AG04450 (cell line): ENCODE measurements around the gene PPFIA1. TPM values are rescaled to one million over a fixed set of nuclear protein-coding genes. Genes with fewer than 3 reads are reported as not detected.

Source experiments
- CTCF ChIA-PET: fragments of 300-600, 350-600 bp; formaldehyde crosslinking; extraction: SDS; loops from one replicate; lab custom pipeline; 2022; ENCODE audit warnings: antibody characterized with exemption, inconsistent platforms; lab: Charles Lee
- POLR2A ChIA-PET: fragments of 350-600 bp; formaldehyde crosslinking; extraction: SDS; loops from one replicate; lab custom pipeline; 2021; ENCODE audit warnings: antibody characterized with exemption, inconsistent platforms; lab: Yijun Ruan, JAX
- DNase-seq: peaks from one replicate; pipeline ENCODE4 v3.0.0-alpha.2; 2011; ENCODE audit warnings: low read depth, low spot score
- H3K27ac ChIP-seq: one replicate; pipeline ENCODE4 v1.5.1; 2012; ENCODE audit warnings: low read depth, low read length, control low read depth
- H3K27me3 ChIP-seq: one replicate; pipeline ENCODE4 v1.6.0; 2012; ENCODE audit warnings: low read length; ENCODE audit not compliant: control insufficient read depth, insufficient read depth
- H3K4me3 ChIP-seq: 2 replicates; pipeline ENCODE4 v1.5.1; 2011; ENCODE audit warnings: mild to moderate bottlenecking, low read depth, low read length, control low read depth
- H3K9me3 ChIP-seq: 2 replicates; pipeline ENCODE4 v1.5.1; 2012; ENCODE audit warnings: low read length; ENCODE audit not compliant: control insufficient read depth, insufficient read depth
- polyA plus RNA-seq: library from polyadenylated mRNA; depleted of rRNA; stranded (reverse); fragments of >200 nt; gene quantifications from 2 replicates; pipeline ENCODE4 v1.2.3, GENCODE V29; 2011
- TF ChIP-seq, protein P1 (sequence below): IDR thresholded peaks from 2 replicates; pipeline ENCODE4 v1.5.1; 2011; ENCODE audit warnings: low read depth, low read length, control low read depth, inconsistent platforms

Gene PPFIA1
- polyA plus RNA-seq, 1 experiment: 39.9 TPM

DNA sequence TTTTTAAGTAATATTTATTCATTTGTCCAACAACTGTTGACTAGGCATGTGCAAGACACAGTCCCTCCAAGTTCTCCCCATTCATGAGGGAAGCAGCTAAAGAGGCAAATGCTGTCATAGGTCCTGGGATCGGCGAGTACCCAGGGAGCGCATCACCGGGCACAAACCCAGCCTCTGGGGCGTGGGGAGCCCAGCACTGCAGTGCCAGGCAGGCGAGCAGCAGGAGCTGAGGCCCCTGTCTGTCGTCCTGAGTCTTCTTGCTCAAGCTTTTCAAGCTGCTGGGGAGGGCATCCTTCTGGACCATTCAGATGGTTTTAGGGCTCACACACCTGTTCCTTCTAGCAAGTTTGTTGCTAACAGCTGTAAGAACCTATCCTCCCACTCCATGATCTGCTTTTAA is 62.1 kb downstream of the PPFIA1 start:
- H3K27me3 ChIP-seq: no peaks in the 10 kb centered on the region
- ChIA-PET POLR2A (no interaction called here), CTCF (no interaction called here)
- no peak overlapping the region for H3K27ac ChIP-seq
- TF ChIP-seq, protein P1, sequence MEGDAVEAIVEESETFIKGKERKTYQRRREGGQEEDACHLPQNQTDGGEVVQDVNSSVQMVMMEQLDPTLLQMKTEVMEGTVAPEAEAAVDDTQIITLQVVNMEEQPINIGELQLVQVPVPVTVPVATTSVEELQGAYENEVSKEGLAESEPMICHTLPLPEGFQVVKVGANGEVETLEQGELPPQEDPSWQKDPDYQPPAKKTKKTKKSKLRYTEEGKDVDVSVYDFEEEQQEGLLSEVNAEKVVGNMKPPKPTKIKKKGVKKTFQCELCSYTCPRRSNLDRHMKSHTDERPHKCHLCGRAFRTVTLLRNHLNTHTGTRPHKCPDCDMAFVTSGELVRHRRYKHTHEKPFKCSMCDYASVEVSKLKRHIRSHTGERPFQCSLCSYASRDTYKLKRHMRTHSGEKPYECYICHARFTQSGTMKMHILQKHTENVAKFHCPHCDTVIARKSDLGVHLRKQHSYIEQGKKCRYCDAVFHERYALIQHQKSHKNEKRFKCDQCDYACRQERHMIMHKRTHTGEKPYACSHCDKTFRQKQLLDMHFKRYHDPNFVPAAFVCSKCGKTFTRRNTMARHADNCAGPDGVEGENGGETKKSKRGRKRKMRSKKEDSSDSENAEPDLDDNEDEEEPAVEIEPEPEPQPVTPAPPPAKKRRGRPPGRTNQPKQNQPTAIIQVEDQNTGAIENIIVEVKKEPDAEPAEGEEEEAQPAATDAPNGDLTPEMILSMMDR: no peak
- H3K9me3 ChIP-seq: no peaks in the 10 kb centered on the region
- no peak overlapping the region for H3K4me3 ChIP-seq
- no peak for DNase-seq

DNA sequence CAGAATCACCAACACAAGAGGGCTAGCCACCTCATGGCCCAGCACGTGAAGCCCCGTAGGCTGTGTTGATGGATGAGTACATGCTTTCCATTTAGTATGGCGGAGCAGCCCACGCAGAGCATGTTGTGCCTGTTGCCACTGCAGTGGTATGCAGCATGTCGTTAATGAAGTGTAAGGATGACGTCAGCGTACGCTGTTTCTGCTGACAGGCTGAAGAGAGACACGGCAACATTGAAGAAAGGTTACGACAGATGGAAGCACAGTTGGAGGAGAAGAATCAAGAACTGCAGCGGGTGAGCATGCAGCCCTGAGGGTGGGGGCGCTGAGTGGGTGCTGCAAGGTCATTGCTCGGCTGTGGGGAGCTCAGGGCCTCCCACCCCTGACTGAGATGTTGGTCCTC is 62.8 kb downstream of the PPFIA1 start:
- POLR2A ChIA-PET: no interaction called here
- TF ChIP-seq, protein P1: no peak
- peak; percentile 58 for DNase-seq
- H3K27ac ChIP-seq: no peak overlapping the region
- CTCF ChIA-PET: no interaction called here
- H3K9me3 ChIP-seq: no peaks in the 10 kb centered on the region
- no peak overlapping the region for H3K4me3 ChIP-seq
- H3K27me3 ChIP-seq: no peaks in the 10 kb centered on the region

DNA sequence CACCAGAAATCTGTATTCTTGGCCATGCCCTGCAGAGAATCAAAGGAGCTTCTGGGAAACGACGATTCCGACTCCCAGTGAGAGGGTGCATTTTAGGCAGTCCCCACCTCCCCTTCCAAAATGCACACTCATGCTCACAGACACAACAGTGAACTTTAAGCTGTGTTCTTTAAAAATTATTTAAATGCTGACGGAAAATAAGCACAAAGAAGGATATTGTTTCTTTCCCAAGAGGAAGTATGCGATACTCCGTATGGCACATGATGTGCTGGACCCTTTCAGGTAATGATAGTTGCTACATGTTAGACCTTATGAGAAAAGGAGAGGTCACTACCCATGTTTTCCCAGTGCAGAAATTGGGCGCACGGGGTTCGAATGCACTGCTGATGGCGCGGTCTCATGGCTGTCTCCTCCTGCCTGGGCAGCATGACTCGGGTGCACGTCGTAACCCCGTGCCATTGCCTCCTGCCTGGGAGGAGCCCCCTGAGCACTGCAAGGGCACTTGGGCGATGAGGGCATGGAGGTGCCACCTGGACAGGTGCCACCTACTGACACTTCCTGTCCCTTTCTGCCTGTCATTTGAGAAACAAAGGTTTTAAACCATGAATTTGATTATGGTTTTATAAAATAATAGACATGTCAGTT is 64.0 kb downstream of the PPFIA1 start:
- TF ChIP-seq, protein P1: no peak
- ChIA-PET CTCF (no interaction called here), POLR2A (no interaction called here)
- H3K9me3 ChIP-seq: no peaks in the 10 kb centered on the region
- DNase-seq: no peak
- no peaks in the 10 kb centered on the region for H3K27me3 ChIP-seq
- H3K27ac ChIP-seq: no peak overlapping the region
- no peak overlapping the region for H3K4me3 ChIP-seq

DNA sequence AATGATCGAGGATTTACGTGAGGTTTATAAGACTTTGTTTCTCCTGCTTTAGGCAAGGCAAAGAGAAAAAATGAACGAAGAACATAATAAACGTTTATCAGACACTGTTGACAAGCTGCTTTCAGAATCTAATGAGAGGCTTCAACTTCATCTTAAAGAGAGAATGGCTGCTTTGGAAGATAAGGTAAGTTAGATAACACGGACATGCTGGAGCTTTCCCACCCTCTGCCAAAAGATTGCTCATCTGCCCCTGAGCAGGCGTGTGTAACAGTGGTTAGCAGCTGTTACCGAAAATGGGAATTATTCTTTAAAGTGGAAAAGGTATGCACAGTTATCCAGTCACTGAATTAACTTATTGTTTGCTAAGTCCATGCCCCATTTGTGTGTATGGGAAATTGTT is 65.0 kb downstream of the PPFIA1 start:
- Histone ChIP-seq H3K4me3 (no peak overlapping the region), H3K27me3 (no peaks in the 10 kb centered on the region), H3K9me3 (no peaks in the 10 kb centered on the region), H3K27ac (no peak overlapping the region)
- TF ChIP-seq, protein P1: no peak
- ChIA-PET CTCF (no interaction called here), POLR2A (no interaction called here)
- no peak for DNase-seq

DNA sequence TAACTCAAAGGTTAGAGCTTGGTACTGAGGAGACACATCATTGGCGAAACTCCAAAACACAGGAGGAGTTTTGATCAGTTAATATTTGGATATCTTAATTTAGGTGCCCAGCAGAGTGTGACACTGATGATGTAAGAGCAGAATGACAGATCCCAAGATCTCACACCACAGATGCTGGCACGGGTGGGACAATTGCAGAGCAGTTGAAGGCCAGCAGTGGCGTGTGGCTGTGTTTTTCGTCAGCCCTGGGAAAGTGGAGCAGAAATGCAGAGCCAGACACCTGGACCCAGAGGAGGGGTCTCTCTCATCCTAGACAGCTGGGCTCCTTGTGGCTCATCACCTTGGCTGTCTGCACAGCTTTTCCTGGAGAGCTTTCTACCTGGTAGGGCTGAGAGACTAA is 68.1 kb downstream of the PPFIA1 start:
- no peak overlapping the region for H3K4me3 ChIP-seq
- no peaks in the 10 kb centered on the region for H3K27me3 ChIP-seq
- ChIA-PET CTCF (no interaction called here), POLR2A (no interaction called here)
- no peaks in the 10 kb centered on the region for H3K9me3 ChIP-seq
- TF ChIP-seq, protein P1: no peak
- no peak for DNase-seq
- H3K27ac ChIP-seq: no peak overlapping the region
